GM12865 (cell line): ENCODE measurements around the gene NIPA2.

Experiments used
- DNase-seq: peaks from one replicate; pipeline ENCODE4 v3.0.0; 2010; ENCODE audit warnings: low read depth
- H3K4me3 ChIP-seq: 2 replicates; pipeline ENCODE4 v1.5.1; 2011; ENCODE audit warnings: mild to moderate bottlenecking, low read depth, low read length, control low read depth
- CTCF ChIP-seq: IDR thresholded peaks from 2 replicates; pipeline ENCODE4 v1.5.1; 2011; ENCODE audit warnings: low read length, control low read depth, low read depth, inconsistent platforms; ENCODE audit not compliant: insufficient read depth; ENCODE audit errors: missing control alignments

NIPA2 gene

GRCh38 chr15:22839046-22839695 is 705 bp downstream of the NIPA2 start:
- H3K4me3 ChIP-seq = peak overlapping the region; percentile 68
- no peak for TF ChIP-seq CTCF
- DNase-seq = peak; percentile 42

GRCh38 chr15:22844421-22845288 is 6.2 kb downstream of the NIPA2 start:
- no peak overlapping the region for H3K4me3 ChIP-seq
- no peak for TF ChIP-seq CTCF
- peak; percentile 16 for DNase-seq

- no peak overlapping the region for H3K4me3 ChIP-seq
- TF ChIP-seq CTCF = no peak
- DNase-seq = no peak
Observed at GRCh38 chr15:22845289-22845900, 6.9 kb downstream of the NIPA2 start.

DNA sequence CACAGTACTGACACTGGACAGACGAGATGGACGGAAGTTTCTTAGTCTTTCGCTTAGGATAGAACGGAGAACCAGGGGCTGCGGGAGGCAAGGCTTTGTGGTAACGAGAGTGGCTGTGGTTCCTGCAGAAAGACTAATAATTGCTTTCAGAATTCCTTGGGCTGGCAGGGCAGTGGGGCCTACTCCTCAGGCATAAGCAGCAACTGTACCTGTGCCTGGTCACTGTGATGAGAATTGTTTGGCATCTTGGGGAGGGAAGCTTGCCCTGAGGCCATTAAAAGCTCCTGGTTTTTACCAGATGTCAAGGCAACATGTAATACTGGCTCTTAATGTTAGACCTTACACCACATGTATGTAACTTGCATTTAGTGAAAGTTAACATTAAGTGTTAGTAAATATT is 7.6 kb downstream of the NIPA2 start:
- DNase-seq = no peak
- no peak overlapping the region for H3K4me3 ChIP-seq
- no peak for TF ChIP-seq CTCF

- no peak for DNase-seq
- no peak overlapping the region for H3K4me3 ChIP-seq
- TF ChIP-seq CTCF = no peak
Observed at GRCh38 chr15:22850055-22850454, 11.6 kb downstream of the NIPA2 start.

- no peak for TF ChIP-seq CTCF
- DNase-seq = no peak
- H3K4me3 ChIP-seq = no peak overlapping the region
Observed at GRCh38 chr15:22851513-22851912, 13.0 kb downstream of the NIPA2 start.

GRCh38 chr15:22855791-22856190 is 17.3 kb downstream of the NIPA2 start:
- H3K4me3 ChIP-seq = no peak overlapping the region
- no peak for TF ChIP-seq CTCF
- no peak for DNase-seq
